HG03097 (cell line): ENCODE measurements around the gene CLASP2.

ENCODE experiments used
- ATAC-seq: cut with Tn5 transposase; IDR thresholded peaks from one replicate; pipeline ENCODE4 v1.9.1; 2021; ENCODE audit not compliant: unreplicated experiment, low FRiP score

The CLASP2 gene

DNA sequence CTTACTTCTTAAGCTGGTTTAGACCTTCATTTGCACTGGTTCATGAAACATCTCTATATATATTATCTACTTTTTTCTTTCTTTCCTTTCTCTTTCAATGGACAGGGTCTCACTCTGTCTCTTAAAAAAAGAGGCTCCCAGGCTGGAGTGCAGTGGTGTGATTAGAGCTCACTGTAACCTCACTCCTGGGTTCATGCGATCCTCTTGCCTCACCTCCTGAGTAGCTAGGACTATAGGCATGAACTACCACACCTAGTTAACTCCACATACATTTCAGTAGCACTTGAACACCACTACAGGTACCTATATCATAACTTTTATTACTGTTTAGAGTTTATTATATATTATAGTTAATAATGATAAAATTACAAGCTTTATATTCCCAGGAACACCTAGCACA lies 160.8 kb downstream of the CLASP2 start:
- ATAC-seq = no peak

DNA sequence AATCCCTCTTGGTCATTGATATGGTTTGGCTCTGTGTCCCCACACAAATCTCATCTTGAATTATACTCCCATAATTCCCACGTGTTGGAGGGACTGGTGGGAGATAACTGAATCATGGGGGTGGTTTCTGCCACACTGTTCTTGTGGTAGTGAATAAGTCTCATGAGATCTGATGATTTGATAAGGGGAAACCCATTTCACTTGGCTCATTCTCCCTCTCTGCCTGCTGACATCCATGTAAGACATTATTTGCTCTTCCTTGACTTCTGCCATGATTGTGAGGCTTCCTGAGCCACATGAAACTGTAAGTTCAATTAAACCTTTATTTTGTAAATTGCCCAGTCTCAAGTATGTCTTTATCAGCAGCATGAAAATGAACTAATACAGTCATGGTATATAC lies 171.0 kb downstream of the CLASP2 start:
- no peak for ATAC-seq

DNA sequence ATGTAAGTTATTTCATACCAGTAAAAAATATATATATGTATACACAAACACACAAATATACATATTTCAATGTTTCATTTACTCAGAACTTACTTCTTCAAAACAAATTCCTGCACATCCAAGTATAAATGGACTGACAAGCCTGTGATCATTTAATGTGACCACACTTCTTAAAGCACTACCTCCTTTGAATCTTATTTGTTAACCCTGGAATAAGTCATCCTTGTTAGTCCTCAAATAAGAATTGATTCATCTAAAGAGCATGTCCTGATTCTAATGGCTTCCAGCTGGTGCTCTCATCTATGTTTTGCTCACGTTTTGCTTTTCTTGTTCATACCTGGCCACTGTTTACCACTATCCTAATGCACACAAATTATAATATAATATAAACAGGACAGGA lies 173.9 kb downstream of the CLASP2 start:
- ATAC-seq = no peak

DNA sequence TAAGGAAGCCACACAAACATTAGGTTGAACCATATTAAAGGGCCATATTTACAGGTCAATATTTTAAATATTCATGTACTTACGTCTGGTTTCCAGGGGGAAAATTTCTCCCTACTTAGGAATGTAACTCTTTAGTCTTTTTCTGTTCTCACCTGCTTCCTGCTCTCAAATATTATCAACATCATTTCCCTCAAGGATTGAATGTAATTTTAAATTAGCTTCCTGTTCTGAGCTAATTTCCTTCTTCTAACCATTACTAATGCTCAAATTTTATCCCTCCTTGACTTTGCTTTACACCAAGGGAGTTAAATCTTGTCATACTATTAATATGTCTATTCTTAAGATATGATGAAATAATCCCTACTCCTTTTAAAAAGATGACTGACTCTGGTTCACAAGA lies 174.5 kb downstream of the CLASP2 start:
- no peak for ATAC-seq

DNA sequence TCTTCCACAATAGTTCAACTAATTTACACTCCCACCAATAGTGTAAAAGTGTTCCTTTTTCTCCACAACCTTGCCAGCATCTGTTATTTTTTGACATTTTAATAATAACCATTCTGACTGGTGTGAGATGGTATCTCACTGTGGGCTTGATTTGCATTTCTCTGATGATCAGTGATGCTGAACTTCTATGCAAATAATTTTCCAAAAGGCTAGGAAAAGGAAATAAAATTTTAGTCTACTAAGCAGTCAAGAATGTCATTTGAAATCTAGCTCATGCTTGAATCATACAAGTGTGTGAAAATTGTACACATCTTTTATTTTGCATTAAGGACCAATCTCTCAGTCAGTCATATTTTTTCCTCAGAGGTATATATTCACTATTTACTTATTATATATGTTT lies 176.1 kb downstream of the CLASP2 start:
- no peak for ATAC-seq

DNA sequence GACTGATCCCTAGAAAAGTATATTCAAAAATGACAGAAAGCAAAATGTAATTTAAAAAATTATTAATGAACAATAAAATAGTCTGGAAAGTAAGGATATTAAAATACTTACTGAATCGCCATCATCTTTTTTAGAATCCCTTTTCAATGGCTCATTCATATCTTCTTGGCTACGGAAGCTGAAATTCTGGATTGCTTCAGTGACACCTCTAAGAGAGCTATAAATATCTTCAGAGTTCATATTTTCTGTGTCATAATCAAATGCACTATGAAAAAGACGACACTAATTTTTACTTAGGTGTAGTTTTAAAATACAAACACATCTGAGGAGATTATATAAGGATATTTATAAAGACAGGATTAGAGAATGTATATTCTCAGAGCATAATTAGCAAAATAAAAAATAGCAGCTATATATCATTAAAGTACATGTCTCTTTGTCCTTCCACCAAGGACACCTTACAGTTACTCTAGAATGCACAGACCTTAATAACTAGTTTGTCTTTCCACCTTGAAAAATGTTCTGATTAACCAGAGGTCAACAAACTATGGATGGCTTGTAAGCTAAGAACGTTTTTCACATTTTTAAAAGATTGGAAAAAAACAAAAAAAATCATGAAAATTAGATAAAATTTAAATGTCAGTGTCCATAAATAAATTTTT lies 179.2 kb downstream of the CLASP2 start:
- no peak for ATAC-seq

DNA sequence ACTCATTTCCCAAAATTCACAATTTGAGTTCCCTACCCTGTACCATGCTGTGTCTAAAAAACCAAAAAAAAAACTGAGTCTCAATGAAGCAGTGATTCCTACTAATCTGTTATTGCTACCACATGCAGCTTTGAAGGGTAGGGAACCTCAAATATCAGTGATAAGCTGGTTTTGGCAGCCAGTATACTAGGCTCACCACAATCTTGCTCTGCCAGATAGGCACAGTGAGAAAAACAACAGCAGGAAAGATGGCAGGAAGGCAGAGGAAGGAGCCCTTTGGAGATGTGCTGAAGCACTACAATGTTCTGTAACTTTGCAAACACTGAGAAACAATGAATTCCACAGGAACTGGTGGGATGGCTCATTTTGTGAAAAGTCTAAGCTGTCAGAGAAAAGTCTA lies 180.9 kb downstream of the CLASP2 start:
- no peak for ATAC-seq

DNA sequence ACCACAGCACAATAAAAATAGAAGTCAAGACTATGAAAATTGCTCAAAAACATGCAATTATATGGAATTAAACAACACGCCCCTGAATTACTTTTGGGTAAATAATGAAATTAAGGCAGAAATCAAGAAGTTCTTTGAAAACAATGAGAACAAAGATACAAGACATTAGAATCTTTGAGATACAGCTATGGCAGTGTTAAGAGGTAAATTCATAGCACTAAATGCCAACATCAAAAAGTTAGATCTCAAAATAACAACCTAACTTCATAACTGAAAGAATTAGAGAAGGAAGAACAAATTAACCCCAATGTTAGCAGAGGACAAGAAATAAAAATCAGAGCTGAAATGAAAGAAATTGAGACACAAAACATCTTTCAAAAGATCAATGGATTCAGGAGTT lies 191.3 kb downstream of the CLASP2 start:
- no peak for ATAC-seq

DNA sequence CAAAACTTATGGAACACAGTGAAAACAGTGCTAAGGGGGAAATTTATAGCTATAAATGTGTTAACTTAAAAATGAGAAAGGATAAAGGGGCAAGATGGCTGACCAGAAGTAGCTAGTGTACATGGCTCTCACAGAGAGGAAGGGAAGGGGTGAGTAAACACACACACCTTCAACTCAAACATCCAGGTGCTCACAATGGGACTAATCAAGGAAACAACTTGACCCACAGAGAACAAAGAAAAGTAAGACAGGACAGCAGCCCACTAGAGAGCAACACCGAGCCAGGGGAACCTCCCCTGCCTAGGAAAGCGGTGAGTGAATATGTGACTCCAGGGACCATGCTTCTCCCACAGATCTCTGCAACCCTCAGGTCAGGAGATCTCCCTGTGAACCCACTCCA lies 192.8 kb downstream of the CLASP2 start:
- ATAC-seq = no peak

DNA sequence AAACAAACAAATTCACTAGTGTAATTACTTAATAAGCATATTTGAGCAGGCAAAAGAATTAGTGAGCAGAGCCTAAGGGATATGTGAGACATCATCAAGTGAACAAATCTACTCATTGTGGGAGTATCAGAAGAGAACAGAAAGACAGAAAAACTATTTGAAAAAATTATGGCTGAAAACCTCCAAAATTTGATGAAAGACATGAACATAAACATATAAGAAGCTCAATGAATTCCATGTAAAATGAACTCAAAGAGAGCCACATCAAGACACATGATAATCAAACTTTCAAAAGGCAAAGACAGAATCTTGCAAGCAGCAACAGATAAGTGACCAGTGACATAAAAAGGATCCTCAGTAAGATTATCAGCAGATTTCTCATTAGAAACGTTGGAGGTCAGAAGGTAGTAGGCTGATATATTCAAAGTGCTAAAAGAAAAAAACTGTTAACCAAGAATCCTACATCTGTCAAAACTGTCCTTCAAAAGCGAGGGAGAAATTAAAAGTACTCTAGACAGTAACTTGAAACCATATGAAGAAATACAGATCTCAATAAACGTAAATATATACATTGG lies 194.9 kb downstream of the CLASP2 start:
- no peak for ATAC-seq

DNA sequence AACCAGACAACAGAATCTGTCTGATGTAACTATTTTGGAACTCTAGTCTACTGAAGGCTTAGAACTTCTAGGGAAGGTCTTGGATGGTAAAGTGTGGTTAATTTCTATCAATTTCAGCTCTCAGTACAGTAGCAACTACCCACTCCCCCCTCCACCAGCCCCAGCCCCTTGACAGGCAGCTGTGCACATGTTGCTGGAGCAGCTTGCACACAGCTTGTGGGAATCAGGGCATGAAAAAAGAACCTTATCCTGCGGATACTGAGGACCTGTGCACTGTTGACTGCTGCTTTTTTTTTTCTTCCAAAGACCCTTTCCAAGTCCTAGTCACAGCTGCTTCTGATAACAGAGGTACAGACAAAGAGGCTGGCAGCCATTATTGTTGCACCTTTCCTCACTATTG lies 196.3 kb downstream of the CLASP2 start:
- no peak for ATAC-seq

DNA sequence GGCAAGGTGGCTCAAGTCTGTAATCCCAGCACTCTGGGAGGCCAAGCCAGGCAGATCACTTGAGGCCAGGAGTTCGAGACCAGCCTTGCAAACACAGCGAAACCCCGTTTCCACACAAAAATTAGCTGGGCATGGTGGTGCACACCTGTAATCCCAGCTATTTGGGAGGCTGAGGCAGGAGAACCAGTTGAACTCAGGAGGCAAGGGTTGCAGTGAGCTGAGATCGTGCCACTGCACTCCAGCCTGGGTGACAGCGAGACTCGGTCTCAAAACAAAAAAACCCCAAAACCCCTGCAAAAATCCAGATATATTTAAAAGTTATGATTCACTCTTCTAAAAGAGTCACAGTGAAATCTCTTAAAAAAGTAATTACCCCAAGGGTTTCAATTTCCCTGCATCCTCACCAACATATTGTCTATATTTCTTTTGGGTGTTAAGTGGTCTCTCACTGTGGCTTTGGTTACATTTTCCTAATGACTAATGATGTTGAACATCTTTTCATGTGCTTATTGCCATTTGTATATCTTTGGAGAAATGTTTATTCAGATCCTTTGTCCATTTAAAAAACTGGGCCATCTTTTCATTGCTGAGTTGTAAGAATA lies 204.7 kb downstream of the CLASP2 start:
- no peak for ATAC-seq

DNA sequence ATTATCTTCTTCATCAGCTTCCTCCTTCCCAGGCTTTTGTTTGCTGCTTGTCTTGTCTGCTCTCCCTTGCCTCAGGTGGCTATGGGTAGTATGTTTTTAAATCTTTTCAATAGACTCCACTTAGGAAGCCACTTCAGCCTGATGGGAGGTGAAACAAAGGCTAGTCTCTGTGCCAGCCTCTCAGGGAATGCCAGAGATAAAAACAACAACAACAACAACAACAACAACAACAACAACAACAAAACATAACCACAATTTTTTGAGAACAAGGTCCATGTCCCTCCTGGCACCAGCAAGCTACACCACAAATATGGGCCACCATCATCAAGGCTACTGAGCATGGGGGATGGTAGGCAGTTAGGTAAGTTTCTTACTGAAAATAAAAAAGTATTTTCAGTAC lies 213.0 kb downstream of the CLASP2 start:
- no peak for ATAC-seq

DNA sequence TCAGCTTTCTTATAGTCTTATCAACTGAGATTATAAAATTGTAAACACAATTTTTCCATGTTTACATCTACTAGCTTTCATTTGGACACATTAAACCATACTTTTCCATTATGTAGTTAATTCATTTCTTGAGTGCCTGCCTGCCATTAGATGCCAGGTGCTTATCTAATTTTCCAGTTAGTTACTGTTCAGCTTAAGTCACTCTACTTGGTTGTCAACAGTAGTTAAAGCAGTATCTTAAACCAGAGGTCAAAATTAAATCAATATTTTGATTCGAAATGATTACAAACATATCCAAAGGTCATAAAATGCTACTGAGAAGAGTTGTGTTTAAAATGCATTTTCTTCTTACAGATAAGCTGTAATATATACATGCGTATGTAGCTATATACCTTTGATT lies 221.6 kb downstream of the CLASP2 start:
- ATAC-seq = no peak

DNA sequence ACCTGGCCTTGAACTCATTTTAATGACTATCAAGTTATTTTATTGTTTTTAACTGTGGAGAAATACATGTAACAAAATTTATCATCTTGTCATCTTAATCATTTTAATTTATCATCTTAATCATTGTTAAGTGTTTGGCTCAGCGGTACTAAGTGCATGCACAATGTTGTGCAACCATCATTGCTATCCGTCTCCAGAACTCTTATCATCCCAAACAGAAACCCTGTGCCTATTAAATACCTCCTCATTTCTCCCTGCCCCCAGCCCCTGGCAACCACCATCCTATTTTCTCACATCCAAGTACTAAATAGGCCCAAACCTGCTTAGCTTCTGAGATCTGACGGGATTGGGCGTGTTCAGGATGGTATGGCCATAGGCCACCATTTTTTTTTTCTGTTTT lies 226.3 kb downstream of the CLASP2 start:
- no peak for ATAC-seq

DNA sequence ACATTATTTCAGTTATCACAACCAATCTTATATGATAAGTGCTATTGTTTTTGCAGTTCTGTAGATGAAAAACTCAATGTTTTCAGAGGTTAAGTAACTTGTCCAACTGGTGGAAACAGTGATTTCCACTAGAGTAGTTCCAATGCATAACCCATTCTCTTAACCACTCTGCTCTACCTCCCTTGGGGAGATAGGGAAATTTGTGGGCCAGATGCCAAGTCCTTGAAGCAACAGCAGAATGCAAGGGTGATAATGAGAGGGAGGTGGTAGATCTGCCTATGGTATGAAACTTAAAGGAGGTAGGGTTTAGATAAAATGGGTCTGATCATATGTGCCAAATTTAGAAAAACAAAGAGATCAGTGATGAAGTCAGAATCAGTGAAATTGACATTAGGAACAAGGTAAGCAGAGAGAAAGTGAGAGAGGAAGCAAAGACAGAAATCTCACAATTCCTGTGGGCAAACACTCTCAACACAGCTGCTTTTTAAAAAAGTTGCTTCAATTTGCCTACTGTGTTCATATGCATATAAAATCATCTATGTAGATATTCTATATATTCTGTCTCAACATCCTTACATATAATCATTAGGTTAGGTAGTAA lies 227.3 kb downstream of the CLASP2 start:
- ATAC-seq = no peak

DNA sequence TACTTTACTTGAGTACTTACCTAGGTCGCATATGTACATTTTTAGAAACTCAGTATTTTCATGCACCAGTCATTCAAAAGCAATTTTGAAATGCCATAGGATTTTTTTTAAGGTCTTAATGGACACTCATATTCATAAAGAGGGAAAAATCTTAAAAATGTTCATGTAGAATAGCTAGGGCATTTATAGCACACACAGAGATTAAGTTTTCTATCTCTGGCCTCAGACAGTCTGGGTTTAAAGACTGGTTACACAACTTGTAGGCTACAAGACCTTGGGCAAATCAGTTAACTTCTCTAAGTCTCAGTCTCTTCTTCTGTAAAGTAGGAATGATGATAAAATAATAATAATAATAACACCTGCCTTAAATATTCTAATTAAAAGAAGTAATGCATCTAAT lies 229.4 kb downstream of the CLASP2 start:
- no peak for ATAC-seq

DNA sequence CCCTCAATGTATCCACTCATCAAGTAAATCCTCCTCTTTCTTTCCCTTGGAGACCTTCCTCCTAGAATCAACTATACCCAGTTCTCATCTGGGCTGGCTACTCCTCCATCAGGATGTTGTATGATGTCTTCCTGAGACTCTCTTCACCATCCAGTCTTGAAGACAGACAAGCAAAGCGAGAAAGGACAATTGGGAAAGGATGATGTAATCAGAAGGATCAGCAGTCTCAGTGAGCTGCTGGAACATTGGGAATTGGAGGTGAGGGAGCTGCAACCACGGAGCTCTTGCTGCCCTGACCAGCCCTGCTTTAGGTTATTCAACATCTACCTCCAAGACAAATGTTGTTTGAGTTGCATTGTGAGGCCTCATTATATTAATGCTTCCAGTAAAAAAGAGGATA lies 229.8 kb downstream of the CLASP2 start:
- ATAC-seq = no peak

DNA sequence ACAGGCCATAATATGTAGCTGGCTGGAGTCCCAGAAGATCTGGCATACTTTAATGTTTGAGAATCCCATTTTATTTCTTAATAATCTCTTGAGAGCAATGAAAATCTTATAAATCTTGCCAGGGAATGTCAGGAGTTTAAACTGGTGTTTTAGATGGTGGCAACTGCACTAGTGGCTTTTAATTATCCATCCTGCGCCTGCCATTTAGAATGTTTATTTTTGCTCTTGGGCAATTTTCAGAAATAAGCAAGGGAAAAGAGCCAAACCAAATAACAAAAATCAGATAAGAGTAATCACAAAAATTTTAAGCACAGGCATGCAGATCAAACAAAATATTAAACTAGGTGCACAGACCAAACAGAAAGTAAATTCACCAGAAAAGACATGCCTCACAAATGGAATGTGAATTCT lies 235.9 kb downstream of the CLASP2 start:
- no peak for ATAC-seq

DNA sequence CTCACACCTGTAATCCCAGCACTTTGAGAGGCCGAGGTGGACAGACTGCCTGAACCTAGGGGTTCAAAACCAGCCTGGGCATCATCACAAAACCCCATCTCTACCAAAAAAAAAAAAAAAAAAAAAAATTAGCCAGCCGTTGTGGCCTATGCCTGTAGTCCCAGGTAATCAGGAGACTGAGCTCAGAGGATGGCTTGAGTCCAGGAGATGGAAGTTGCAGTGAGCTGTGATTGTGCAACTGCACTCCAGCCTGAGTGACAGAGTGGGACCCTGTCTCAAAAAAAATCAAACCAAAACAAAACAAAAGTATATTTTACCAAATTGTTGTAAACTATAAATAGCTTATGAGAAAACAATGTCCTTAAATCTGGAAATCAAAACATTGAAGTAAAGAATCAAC lies 243.2 kb downstream of the CLASP2 start:
- ATAC-seq = no peak

DNA sequence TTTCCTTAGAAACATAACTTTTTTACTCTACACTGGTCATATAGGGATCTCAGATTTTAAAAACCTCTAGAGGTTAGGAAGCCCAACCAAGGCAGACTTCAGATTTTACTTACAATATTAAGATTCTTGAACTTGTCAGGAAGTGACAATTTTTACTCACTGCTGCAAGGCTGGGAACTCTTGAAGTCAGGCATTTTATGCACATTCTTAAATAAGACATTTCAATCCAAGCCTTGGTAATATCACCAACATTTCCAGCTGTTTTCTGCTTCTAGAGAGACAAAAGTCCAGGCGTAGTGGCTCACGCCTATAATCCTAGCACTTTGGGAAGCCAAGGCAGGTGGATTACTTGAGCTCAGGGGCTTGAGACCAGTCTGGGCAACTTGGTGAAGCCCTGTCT lies 244.2 kb downstream of the CLASP2 start:
- no peak for ATAC-seq

DNA sequence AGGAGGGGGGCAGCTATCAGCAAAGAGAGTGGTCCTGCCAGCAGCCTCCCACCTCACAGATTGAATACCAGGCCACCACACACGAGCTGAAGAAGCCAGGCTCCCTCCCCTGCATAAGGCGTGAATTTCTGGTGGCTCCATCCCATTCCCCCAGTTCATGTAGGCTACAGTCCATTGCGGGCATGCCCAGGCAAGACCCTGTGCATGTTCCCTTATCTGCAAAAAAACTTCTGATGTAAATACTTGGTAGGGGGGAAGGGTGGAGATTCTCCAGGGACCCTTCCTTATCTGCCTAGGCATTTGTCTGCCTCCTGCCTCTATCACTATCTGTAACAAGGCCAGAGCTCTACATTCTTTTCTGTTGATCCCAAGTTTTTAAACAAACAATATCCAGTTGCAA lies 250.3 kb downstream of the CLASP2 start:
- ATAC-seq = no peak
